ENCODE data around the gene PODXL2.
A peak's percentile ranks its signal among the peaks of the same experiment; 100 is the strongest.

The PODXL2 gene

GRCh38 chr3:127597020-127597771, 31.8 kb upstream of the PODXL2 start:
- peak overlapping the region; percentile 86; the same call in 1 of the 2 replicates for H2AFZ ChIP-seq (ENCODE audit: low read depth, low read length)
- peaks cover 51% of the 10 kb centered on the region for H3K4me1 ChIP-seq (ENCODE audit: insufficient read depth, low read length)
- H3K27ac ChIP-seq (ENCODE audit: low read length): peak overlapping the region; percentile 82

GRCh38 chr3:127598841-127599570, 30.0 kb upstream of the PODXL2 start:
- Histone ChIP-seq H3K9ac (ENCODE audit: low read depth, low read length) (peak overlapping the region; percentile 77), H3K79me2 (ENCODE audit: insufficient read depth, low read length) (peaks cover 62% of the 10 kb centered on the region), H3K36me3 (ENCODE audit: insufficient read depth, low read length) (peaks cover 50% of the 10 kb centered on the region), H3K4me2 (ENCODE audit: insufficient read depth, low read length) (peak overlapping the region; percentile 82), H4K20me1 (ENCODE audit: insufficient read depth, low read length) (peaks cover 30% of the 10 kb centered on the region), H3K27me3 (ENCODE audit: insufficient read depth, low read length, poor library complexity) (no peaks in the 10 kb centered on the region), H2AFZ (ENCODE audit: low read depth, low read length) (peak overlapping the region; percentile 48), H3K4me3 (ENCODE audit: low read depth in 1 of 2, low read length in 2 of 2) (peak overlapping the region; percentile 42 to 63), H3K4me1 (ENCODE audit: insufficient read depth, low read length) (peaks cover 61% of the 10 kb centered on the region), H3K27ac (ENCODE audit: low read length) (peak overlapping the region; percentile 82), H3K9me3 (ENCODE audit: insufficient read depth, low read length, severe bottlenecking) (no peaks in the 10 kb centered on the region)
- DNase-seq (no peak), ATAC-seq (ENCODE audit: insufficient read depth, low read depth) (no peak)
- no peak for TF ChIP-seq EZH2 (IDR thresholded peaks at IDR 0.05; ENCODE audit: borderline replicate concordance, low read depth, low read length, severe bottlenecking)
- TF ChIP-seq CTCF (IDR thresholded peaks at IDR 0.05; ENCODE audit: borderline replicate concordance, extremely low read depth, low read length, poor library complexity, severe bottlenecking): no peak

More at GRCh38 chr3:127597020-127597771, 31.8 kb upstream of the PODXL2 start:
- DNase-seq (peak; percentile 43), ATAC-seq (ENCODE audit: insufficient read depth, low read depth) (no peak)
- peaks cover 17% of the 10 kb centered on the region; the same call in 1 of the 2 replicates for H4K20me1 ChIP-seq (ENCODE audit: insufficient read depth, low read length)
- no peaks in the 10 kb centered on the region for H3K27me3 ChIP-seq (ENCODE audit: insufficient read depth, low read length, poor library complexity)
- peak overlapping the region in 1 of 2 experiments; percentile 63; a peak in 2 of 4 replicates for H3K4me3 ChIP-seq (ENCODE audit: low read depth in 1 of 2, low read length in 2 of 2)
- no peaks in the 10 kb centered on the region for H3K9me3 ChIP-seq (ENCODE audit: insufficient read depth, low read length, severe bottlenecking)
- peaks cover 34% of the 10 kb centered on the region for H3K36me3 ChIP-seq (ENCODE audit: insufficient read depth, low read length)
- TF ChIP-seq CTCF (IDR thresholded peaks at IDR 0.05; ENCODE audit: borderline replicate concordance, extremely low read depth, low read length, poor library complexity, severe bottlenecking) (no peak), EZH2 (IDR thresholded peaks at IDR 0.05; ENCODE audit: borderline replicate concordance, low read depth, low read length, severe bottlenecking) (no peak)
- H3K9ac ChIP-seq (ENCODE audit: low read depth, low read length): peak overlapping the region; percentile 77
- peaks cover 44% of the 10 kb centered on the region for H3K79me2 ChIP-seq (ENCODE audit: insufficient read depth, low read length)
- H3K4me2 ChIP-seq (ENCODE audit: insufficient read depth, low read length): peak overlapping the region; percentile 82

- Histone ChIP-seq H3K4me2 (ENCODE audit: insufficient read depth, low read length) (peak overlapping the region; percentile 82), H3K27ac (ENCODE audit: low read length) (peak overlapping the region; percentile 82; the same call in 1 of the 2 replicates), H3K27me3 (ENCODE audit: insufficient read depth, low read length, poor library complexity) (no peaks in the 10 kb centered on the region), H4K20me1 (ENCODE audit: insufficient read depth, low read length) (peaks cover 46% of the 10 kb centered on the region), H3K79me2 (ENCODE audit: insufficient read depth, low read length) (peaks cover 77% of the 10 kb centered on the region), H3K36me3 (ENCODE audit: insufficient read depth, low read length) (peaks cover 67% of the 10 kb centered on the region), H3K4me3 (ENCODE audit: low read depth in 1 of 2, low read length in 2 of 2) (peak overlapping the region in 1 of 2 experiments; percentile 63; a peak in 3 of 4 replicates), H3K9ac (ENCODE audit: low read depth, low read length) (peak overlapping the region; percentile 77), H2AFZ (ENCODE audit: low read depth, low read length) (no peak overlapping the region), H3K4me1 (ENCODE audit: insufficient read depth, low read length) (peaks cover 64% of the 10 kb centered on the region), H3K9me3 (ENCODE audit: insufficient read depth, low read length, severe bottlenecking) (no peaks in the 10 kb centered on the region)
- no peak for TF ChIP-seq EZH2 (IDR thresholded peaks at IDR 0.05; ENCODE audit: borderline replicate concordance, low read depth, low read length, severe bottlenecking)
- no peak for TF ChIP-seq CTCF (IDR thresholded peaks at IDR 0.05; ENCODE audit: borderline replicate concordance, extremely low read depth, low read length, poor library complexity, severe bottlenecking)
- ATAC-seq (ENCODE audit: insufficient read depth, low read depth) (no peak), DNase-seq (no peak)
These were observed 28.1 kb upstream of the PODXL2 start for GRCh38 chr3:127600749-127601456.

Data from DND-41 (cell line).